GM21737 (cell line): ENCODE data around the gene DENND1A.

Experiments used
- ATAC-seq: cut with Tn5 transposase; IDR thresholded peaks from one replicate; pipeline ENCODE4 v1.9.1; 2021; ENCODE audit warnings: mild to moderate bottlenecking, moderate library complexity; ENCODE audit not compliant: unreplicated experiment

DENND1A gene

DNA sequence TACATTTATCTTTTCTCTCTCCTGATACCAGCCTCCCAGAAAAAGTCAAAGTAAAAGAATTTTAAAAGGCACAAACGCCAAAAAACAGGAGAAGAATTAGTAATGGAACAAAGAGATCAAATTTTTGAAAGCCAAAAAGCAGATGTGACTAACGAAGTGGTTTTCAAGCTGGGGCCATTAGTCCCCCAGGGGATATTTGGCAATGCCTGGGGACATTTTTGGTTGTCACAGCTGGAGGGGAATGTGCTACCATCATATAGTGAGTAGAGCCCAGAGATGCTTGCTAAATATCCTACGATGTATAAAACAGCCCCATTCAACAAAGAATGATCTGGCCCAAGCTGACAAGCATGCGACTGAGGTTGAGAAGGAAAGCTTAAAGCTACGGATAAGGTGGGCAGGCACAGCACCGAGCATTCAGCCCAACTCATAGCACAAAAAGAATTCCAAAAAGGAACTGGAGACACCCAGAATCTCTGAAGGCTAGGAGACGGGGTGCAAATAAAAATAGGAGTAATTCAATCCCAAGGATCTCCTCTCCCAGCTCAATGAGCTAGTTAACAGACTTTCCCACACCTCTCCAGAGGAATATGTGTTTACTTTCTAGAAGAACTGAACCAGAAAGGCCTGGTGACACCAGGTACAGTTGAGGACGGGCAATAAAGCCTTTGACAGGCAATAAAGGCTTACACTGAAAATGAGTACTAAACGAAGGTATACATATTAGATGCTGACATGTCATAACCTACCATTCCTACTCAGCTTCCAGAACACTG, 269.0 kb downstream of the DENND1A start:
- no peak for ATAC-seq

DNA sequence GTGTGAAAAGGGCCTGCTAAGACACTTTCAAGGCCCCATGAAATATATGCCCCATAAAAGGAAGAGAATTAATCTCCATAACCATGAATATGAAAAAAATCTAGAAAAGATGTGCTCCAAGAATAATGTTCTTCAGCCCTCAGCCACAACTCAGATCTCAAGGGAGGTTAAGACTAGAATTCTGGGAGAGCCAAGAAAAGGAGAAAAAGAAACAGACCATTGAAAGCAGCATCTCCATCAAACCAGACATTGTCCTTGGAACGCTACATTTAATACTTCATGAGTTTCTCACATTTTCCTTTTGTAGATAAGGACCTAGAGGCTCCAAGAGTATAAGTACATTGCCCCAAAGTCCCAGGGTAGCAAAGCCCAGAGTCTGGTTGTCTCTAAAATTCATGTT, 270.6 kb downstream of the DENND1A start:
- ATAC-seq: no peak

DNA sequence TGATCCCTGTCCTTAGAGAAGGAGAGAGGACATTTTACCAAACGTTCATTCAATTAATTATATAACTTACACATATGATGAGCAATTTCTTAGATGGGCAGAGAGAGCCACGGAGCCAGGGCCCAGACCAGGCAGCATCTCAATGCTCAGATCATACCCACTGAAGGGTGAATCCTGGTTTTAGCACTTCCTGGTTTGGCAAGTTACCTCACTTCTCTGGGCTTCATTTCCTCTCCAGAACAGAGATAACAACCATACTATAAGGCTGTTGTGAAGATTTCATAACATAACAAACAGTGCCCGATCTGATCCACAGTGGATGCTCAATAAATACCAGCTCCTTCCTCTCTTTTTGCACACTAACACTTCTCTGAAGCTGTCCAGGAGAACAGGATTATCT, 271.1 kb downstream of the DENND1A start:
- ATAC-seq: no peak

DNA sequence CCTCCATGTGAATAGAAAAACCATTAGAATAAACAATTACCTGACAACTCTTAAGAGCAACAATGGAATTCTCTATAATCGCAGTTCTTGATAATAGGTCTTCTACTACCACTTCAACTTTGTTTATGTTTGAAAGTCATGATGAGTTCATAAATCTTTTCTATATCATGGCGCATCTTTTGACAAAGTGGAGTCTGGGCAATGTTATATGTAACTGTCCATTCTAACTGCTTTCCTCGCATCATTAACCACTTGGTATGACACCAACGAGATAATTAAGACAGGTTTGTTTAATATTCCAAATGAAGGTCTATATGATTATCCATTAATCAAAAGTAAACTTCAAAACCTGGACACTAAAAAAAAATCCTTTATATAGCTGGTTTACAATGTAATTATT, 272.0 kb downstream of the DENND1A start:
- ATAC-seq: no peak

DNA sequence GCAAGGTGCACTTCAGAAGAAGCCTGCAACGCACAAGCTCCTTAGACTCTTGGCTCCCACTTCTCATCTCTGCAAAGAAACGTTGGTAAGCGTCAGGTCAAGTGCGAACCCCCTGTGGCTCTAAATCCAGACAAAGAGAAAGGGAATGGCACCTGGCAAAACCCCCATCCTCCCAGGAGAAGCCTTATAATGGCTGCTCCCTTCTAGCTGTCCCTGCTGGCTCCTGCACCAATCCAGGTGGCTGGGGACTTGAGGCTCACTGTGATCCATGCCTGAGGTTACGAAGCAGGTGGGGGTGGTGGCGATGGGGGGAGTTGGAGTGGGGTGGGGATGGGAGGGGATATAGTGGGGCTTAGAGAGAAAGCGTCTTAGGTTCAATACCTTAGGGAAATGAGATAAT, 272.8 kb downstream of the DENND1A start:
- no peak for ATAC-seq

DNA sequence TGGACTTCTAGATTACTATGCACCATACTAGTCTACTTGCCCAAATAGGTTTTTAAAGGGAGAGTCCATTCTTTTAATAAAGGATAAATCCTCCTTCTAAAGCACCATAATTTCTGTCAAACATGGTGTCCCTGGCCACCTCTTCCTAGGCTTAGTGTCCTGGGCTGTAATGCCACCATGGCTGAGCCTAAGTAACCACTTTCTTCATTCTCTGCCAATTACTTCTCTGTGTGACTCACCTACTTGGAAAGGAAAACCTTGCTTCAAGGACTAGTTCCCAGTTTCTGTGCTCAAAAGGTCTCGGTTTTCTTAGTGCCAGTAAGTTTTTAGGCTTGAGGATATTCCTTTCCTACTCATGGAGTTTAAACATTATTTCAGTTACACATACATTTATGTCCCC, 273.4 kb downstream of the DENND1A start:
- ATAC-seq: no peak

DNA sequence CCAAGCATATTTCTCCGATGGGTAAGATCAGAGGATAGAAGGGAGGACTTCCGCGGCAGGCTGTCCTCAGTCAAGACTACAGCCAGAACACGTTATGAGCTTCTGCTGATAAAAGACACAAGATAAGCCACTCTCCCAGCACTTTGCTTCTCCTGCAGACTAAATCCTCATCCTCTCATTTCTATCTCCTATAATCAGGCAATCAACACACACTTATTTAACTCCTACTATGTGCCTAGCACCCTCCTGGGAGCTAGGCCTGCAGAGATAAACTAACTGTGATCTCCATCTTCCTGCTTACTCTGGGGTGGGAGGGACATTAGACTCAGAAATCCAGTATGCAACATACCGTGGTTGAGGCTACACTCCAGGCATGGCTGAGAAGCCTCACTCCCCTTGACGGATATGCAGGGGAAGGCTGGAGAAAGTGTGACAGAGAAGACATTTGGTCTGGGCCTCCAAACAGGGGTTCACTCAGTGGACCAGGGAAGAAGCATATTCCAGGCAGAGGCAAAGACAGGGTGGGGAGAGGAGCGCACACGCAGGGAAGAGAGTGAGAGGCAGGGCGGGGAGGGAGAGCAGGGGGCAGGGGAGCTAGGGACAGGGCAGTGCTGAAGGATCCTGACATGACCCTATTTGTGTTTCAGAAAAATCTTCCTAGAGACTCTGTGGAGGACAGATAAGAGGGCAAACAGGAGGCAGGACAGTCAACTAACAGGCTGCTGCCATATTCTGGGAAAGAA, 274.1 kb downstream of the DENND1A start:
- ATAC-seq: no peak

DNA sequence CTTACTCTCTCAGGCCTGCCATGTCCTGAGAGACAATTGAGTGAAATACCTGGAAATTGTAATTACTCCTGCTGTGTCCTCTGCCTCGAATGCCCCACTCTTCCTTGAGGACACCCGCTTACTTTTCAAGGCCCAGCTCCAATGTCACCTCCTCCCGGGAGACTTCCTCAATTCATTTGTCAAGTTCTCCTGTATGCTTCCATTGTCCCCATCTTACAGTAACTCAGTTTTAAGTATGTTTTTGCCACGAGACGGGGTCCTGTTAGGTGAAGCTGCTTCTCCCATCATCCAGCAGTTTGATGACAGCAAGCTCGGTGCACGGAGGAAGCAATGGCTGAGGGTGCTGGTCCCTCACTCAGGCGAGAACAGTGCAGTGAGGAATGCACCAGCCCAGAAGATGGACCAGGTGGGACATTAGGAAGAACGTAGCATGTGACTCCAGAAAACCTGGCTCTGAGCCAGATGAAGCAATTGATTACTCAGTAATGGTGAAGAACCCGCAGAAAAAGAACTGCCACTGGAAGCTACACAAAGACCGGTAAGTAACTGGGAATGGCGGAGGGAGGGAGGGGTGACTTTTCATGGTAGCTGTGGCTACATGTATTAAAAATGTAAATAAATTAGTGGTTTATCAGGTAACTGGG, 274.8 kb downstream of the DENND1A start:
- ATAC-seq: no peak

DNA sequence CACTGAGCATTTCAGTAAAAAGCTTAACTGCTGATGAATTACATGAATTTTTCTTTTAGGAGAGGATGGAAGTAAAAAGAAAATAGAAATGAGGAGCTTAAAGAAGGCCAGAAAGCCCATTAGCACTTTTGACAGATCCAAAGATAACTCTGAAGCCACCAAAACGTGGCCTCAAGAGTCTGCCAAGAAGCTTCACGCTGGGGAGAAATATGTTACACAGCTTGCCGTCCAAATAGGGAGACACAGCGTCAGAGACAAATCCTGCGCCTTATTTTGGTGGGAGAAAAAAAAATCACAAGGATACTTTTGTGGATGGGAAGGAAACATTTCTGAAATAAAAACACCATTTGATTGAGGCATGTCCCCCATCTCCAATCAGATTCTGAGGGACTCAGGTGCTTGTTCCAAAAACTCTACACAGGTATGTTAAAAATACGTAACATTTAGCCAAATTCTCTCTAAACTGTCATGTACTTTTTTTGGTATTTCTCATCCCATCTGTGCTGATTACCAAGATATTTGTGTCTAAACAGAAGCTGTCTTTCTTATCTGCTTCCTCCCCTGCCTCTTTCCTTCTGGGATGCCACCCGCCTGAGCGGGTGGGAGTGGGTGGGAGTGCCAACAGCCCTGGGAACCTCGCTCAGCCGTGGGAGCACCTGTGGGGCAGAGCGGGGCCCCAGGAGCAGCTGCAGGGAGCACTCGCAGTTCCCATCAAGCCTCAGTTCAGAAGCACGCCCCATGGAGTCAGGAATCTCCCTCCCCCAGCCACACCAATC, 275.5 kb downstream of the DENND1A start:
- ATAC-seq: no peak

DNA sequence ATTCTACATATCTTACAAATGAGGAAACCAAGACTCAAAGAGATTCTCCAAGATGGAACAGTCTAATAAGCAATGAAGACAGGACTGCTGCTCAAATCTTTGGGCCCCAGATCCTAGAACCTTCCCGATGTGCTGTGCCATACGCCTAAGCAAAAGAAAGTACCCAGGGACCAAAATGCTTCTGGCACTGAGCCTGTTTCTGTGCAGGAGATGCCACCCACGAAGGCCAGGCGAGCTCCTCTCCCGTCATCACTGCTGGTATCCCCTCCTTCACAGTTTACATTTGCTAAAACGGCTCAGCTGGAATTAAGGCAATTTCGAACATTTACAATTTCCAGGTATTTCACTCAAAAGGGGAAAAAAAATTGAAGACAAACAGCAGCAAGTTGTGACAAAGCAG, 277.5 kb downstream of the DENND1A start:
- no peak for ATAC-seq

DNA sequence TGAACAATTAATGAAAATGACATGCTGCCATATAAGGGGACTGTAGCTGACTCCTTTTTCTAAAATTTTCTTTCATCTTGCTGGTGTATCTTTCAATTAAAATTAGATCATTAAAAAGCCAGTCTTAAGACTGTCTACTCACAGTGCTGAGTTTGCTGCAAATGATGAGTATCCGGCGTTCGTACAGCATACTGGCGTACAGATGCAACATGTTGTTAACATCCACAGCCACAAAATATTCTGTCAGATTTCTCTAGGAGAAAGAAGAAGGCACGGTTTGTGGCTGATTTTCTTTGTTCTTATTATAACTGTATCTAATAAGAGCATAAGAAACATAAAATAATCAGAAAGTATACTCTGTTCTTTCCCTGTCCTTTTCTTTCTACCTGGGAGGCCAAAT, 278.1 kb downstream of the DENND1A start:
- ATAC-seq: no peak

DNA sequence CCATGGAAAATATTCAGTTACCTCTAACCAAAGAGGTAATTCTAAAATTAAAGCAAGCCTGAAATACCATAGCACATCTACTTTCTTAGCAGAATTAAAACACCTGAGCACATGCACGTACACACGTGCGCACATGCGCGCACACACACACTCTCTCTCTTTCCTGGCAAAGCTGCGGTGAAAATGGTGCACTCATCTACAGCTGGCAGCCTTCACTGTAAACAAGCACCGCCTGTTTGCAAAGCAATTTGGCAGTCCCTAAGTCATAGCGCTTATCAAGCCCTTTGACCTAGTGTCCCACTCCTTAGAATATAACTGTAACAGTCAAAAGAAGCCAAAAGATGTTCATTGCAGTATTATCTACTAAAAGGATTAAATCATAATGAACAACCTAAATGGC, 278.7 kb downstream of the DENND1A start:
- ATAC-seq: no peak

DNA sequence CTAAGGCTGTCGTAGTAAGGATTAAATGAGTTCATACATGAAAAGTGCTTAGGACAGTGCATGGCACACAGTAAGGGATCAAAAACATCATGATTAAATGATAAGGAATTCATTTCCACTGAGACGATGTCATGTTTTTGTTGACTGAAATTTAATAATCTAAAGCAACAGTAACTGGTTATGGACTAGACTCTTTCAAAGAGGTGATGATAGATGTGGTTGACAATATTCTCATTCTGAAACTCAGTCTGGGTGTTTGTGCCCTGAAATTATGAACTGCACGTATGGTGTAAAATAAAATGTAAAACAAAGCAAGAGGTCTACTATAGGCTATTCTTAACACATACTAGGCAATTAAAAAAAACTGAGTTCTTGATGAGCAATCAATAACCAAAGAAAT, 280.0 kb downstream of the DENND1A start:
- no peak for ATAC-seq

DNA sequence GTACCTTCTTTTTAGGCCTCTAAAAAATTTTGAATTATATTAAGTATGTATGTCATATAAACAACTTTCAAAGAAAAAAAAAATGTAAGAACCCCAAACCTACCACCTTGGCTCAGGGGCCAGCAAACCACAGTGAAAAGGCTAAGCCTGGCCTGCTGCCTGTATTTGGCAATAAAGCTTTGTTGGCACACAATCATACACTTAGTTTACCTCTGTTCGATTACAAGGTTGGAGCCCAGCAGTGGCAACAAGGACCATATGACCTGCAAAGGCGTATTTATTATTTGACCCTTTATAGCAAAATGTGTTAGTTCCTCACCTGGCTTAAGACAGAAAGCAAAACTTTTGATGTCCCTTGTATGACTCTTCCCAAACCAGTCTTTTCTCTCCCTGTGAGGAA, 282.8 kb downstream of the DENND1A start:
- no peak for ATAC-seq

DNA sequence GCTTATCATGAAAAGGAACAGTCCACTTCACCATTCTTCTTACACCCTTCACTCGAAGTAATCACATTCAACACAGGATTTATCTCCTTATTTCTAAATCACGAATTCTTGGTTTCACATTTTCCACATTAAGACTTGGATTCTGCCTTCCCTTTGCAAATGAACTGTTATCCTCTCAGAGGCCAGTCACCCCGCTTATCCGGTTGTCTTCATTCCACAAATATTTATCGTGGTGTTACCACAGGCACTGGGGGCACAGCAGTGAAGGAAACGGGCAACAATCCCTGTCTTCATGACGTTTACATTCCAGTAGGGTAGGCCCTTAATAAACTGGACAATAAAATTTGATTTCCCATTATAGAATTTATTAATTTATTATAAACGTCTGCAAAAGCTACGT, 284.2 kb downstream of the DENND1A start:
- ATAC-seq: no peak

DNA sequence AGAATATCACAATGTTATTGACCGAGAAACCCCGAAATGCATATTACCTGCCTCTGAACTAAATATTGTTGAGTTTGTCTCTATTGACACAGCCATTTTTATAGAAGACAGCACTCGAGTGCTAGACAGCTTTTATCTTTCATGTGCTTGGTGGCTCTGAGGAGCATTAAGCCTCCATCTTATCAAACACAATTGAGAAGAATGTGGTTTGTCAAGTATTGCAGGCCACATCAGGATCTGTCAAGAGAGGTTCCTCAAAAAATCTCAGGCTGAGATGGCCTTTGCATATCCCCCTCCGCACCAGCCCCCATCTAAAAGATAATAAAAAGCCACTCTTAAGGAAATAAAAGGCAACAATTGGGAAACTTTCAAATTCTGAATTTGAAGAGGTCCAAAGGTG, 284.8 kb downstream of the DENND1A start:
- ATAC-seq: no peak

DNA sequence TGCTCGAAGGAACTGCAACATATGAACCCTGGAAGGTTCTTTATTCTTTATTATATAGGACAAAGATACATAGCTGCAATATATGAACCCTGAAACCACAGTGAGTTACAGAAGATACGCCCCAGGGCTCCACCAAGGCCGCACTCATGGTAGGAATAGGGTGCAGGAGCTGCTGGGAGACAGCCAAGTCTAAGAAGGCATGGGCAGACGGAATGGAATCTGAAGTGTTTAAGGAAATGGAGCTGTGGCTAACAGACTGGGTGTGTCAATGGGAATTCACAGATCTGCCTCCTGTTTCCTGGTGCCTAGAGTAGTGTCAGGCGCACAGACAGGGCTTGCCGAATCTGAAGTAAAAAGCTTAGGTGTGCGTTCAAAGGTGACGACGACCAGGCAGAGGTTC, 286.4 kb downstream of the DENND1A start:
- ATAC-seq: no peak

DNA sequence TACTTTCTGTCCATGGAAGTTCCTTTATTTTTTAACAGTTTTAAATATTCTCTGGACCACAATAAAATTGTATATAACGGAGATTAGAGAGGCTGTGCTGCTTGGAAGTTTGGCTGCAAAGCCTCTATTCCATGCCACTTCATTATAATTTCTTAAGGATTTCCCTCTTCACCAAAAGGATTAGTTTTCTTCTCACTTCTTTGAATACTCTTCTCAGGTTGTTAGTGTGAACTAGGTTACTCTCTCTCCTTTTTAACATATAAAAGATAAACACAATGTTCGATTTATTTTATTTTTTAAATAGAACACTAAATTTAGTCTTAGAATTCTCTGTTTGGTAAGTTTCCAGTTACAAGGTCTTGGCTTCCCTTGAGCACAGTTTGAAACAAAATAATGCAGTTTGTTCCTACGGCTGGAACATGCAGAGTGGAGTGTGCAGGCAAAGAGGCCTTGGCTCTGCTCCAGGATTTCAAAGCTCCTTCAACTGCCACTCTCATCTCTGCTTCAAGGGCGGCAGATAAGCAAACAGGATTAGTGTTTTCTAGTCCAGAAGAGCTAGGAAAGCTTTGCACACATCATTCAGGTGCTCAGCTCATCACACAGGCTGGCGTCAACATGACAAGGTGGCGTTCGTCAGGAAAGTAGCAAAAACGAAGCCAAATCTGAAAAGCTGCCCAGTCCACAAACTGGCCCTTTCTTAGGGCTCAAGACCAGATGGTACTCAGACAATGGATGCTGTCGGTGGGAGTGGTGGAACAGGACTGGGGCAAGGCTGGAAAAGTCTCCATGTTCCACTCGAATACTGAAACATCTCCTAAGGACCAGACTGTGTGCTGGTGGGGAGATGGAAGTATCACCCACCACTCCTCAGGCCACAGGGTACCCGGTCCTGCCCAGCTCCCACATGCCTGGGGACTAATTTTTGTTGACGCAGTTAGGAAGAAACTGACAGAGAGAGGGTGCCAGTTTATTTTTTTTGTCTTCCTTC, 287.3 kb downstream of the DENND1A start:
- no peak for ATAC-seq

DNA sequence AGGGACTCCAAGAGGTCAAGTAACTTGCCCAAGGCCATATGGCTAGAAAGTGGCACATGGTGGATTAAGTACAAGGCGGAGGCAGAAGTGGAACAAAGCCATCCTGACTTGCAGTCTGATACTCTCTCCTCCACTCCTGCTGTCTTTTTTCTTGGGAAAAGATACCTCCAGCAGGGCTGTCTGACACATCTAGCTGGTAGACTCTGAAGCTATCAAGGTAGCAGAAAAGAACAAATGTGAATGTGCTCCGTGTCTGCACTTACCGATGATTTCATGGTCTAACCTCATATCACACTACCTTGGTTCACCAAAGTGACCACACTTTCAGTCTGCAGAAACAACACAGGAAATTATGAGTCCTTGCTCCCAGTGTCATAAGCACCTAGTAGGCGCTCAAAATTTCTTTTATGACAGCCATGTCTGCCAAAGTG, 289.1 kb downstream of the DENND1A start:
- no peak for ATAC-seq

DNA sequence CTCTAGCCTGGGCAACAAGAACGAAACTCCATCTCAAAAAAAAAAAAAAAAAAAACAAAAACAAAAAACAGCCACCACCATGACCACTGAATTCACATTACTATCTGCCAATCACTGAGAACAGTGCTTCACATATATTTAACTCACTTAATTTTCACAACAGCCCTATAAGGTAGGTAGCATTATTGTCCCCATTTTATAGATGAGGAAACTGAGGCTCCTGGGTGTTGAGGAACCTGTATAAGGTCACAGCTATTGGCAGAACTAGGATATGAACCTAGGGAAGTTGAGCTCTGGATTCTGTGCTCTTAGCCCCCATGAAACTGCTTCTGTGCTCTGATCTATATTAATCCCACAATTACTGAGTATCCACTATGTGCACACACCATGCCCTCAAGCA, 290.2 kb downstream of the DENND1A start:
- no peak for ATAC-seq
